Measurements from ENCODE around the gene RINT1. TPM values are rescaled to one million over a fixed set of nuclear protein-coding genes. Genes with fewer than 3 reads are reported as not detected.
"Not testable (repeated sequence)": the region's sequence is repeated elsewhere in the genome, so short reads cannot be mapped to it uniquely, and the experiment has no call there.

Gene RINT1
- 7.0 TPM for total RNA-seq

DNA sequence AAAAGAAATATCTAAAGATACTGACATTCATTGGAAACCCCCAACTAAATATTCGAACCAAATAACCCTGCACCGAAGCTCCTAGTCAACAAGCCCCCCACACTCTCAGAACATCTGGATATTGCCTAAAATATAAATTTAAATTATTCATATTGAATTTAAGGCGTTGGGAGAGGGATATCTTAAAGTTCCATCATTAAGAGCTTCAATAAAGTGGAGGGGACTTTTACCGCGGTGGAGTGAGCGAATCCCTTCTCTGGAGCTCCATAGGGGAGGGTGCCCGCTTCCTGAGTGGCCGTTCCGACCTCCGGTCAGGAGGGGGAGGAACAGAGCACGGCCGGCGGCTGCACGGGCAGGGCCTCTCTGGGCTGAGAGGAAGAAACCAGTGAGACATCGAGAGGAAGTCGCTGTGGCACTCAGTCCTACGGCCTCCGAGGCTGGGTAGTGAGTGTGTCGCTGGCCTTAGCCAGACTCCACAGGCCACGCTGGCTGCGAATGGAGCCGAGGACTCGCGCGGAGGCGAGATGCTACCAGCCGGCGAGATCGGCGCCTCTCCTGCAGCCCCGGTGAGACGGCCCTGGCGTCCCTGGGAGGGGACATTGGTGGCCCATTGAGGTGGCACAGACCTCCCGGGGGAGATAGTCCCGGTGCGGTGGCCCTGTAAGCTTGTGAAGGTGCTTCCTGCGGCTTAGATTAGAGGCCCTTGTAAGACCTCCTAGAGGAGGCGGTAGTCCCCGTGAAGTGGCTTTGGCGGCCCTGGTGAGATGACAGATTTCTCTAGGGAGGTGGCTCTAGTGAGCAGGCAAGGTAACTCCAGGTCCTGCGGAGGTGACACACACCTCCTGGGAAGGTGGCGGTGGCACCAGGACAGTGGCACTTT is at the start of gene RINT1:
RINT1 (plus strand) TSS at position 410 of the 880 bp plus-strand sequence; CDS start at position 525, 115 bp downstream.
- DNase-seq (ENCODE audit: low read depth in 2 of 3, low spot score in 2 of 3) = peak; percentile 74 to 95 (median 93)

DNA sequence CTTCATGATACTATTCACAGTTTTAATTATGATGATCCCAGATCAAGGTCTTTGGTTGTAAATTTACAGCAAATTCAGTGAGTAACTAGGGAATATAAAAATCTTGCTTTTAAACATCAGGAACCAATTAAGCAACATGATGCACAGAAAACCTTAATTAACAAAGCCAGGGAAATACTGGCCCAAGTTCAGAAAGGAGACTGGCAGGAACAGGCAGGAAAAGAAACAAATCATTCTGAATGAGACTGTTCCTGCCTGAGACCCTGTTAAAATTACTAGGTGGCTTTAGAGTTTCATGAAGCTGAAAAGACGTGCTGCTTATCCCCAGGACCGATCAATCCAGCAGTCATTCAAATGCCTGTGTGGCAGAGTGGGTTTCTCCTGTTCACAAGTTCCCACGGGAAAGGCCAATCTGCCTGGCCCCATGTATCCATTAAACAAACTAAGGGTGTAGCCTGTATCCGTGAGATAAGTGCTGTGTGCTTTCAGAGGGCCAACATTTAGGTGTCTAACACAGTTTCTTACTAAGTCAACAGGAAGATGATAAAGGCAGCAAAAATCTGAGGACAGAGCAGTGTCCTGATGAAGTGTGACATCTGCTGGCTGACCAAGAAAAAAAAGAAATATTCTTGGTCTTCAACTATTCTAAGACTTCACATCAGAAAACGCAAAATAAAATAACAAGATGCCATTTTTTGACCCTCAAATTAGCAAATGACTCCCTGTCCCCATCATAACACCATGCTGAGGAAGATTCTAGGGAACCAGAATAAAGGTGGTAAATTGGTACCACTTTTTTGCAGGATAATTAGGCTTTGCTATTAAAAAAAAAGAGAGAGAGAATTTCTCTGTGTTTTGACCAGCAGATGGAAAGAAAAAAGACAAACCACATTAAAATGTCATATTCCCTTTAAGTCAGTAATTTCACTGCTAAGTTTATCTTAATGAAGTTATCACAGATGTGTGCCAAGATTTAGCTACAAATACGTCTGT is 44.1 kb upstream of the RINT1 start:
- DNase-seq (ENCODE audit: low read depth in 2 of 3, low spot score in 2 of 3) = peak in 2 of 3 donors; percentile 3 to 45

DNA sequence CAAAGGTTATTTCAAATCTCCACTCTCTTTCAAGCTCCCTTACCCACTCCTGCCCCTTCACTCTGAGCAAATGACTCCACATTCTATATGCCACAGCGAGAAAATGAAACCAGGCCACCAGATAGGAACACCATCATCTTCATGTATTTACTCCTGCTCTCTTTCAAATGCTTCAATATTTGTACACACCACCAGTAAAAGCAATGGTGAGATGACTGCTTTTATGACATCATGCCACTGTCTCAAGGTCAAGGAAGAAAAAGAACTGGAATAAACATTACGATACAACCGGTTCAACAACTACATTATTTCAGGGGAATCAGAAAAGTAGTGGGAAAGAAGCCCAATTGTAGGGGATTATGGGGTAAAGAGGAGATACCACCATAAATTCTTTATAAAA is 42.6 kb upstream of the RINT1 start:
- no peak for DNase-seq (ENCODE audit: low read depth in 2 of 3, low spot score in 2 of 3)

DNA sequence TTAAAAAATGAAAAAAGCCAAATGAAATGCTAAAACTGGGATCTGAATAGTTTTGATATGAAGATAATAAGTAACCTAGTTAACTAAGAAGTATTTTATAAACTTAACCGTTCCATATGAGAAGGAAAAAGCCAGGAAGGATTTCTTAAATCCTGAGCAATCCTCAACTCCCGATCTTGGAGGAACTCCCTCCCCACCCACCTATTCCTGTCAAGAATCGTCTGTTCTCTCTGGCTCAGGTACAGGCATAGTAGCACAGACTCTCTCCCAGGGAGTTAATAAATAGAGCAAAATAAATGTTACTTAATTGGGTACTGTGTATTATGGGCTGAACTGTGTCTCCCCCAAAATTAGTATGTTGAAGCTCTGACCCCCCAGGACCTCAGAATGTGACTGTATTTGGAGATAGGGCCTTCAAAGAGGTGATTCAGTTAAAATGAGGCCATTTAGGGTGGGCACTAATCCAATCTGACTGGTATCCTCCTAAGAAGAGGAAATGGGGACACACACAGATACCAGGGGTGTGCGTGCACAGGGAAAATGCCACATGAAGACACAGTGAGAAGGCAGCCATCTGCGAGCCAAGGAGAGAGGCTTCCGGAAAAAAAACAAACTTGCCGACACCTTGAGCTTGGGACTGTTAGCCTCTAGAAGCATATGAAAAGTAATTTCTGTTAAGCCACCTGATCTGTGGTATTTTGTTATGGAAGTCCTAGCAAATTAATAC is 38.6 kb upstream of the RINT1 start:
- DNase-seq (ENCODE audit: low read depth in 2 of 3, low spot score in 2 of 3) = no peak

DNA sequence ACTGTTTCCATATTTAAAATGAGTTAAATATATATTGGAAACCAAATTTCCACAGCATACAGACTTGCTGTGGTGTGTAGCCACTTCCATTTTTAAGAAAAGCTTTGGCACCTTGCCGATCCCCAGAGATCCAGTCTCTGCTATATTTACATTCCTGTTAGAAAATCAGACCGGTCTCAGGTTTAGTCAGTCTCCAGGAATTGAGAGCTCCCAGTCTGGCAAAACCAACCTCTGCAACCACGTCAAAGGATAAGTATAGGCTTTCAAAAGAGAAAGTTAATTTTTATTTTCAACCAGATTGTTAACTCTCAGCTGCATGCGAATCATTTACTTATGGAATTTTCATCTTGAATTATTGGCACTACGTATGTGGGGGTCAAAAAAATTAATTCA is 38.1 kb upstream of the RINT1 start:
- DNase-seq (ENCODE audit: low read depth in 2 of 3, low spot score in 2 of 3) = no peak

DNA sequence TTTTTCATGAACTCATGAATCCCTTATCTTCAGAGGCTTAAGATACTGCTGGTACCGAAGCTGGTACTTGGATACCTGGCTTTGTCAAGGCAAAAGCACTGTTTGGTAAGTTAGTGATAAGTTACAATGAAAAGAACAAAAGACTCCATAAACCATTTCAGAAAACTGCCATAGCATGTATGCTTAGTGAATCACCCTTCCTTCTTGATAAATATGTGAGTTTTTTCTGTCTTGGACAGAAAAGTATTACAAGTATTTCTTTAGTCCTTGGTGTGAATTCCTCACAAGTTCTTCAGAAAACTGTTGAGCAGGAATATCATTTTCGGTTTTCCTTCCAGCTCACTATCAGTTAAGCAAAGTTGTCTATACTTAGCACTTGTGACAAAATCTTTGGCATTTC is 35.5 kb upstream of the RINT1 start:
- DNase-seq (ENCODE audit: low read depth in 2 of 3, low spot score in 2 of 3) = no peak

DNA sequence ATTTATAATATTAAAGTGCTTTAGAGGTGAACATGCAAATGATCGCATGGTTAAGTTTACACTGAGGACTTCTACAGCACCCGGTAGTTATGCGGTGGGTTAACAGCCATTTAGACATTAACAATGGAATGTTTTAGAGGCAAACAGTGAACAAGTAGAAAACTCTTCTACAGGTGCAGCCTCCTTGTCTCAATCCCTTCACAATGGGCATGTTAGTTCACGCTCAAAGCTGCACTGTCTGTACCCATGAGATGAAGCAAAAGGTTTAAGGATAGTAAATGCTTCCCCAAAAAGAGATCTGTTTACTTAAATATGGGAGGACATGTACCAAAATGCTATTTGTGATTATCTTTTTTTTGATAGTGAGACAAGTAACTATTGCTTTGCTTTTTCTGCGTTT is 35.0 kb upstream of the RINT1 start:
- no peak for DNase-seq (ENCODE audit: low read depth in 2 of 3, low spot score in 2 of 3)

DNA sequence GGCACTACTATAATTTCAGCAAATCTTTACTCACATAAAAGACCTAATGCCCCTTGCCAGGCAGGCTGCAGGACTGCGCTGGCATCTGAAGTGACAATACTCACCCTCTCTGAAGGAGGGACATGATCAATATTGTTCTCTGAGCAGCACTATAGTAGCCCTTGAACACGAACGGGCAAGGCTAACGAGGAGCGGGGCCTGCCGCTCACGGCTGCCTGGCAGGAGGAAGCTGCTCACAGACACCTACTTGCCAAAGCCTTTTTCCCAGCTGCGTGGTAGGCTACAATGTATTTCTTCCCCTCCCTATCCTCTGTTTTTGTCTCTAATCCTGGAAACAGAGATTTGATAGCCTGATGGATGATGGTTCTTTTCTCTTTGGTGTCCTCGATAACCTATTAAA is 29.8 kb upstream of the RINT1 start:
- no peak for DNase-seq (ENCODE audit: low read depth in 2 of 3, low spot score in 2 of 3)

DNA sequence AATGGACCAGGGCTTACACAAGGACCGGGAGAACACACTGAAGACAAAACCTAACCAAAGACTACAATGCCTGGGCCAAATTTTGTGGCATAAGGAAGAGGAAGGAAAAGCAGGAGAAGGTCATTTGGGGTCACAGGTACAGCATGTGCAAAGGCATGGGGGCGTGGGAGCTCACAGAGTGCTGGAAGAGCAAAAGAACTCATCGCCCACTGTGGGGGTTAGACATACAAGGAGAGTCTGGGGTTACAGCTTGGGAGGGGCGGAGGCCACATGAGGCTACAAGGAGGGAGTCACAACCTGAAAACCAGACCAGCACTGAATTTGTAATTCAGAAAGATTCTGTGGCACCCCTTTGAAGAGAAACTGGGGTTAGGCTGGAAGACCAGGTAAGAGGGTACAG is 19.6 kb upstream of the RINT1 start:
- DNase-seq (ENCODE audit: low read depth in 2 of 3, low spot score in 2 of 3) = no peak

DNA sequence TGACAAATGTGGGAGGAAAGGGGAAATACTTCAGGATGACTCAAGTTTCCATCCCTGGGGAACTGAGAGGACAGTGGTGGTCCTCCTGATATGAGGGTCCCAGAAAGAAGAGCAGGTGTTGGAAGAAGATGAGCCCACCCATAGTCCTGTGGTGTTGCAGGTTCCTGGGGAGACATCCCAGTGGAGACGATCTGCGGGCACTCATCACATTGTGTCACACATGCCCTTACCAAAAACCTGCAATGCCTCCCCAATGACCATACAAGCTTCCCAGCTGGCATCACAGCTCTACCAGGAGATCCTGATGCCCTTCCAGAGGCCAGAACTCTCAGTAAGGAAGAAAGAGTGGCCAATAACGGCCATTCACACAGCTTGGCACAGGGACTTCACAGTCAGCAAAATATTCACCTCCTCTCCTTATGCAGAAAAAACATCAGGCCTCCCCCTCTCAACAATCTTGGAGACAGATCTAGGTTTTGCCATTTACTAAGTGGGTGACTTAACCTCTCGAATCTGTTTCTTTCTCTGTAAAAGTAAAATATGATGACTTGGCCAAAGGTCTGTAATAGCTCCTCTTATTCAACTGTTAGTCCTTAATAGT is 19.0 kb upstream of the RINT1 start:
- DNase-seq (ENCODE audit: low read depth in 2 of 3, low spot score in 2 of 3) = no peak

DNA sequence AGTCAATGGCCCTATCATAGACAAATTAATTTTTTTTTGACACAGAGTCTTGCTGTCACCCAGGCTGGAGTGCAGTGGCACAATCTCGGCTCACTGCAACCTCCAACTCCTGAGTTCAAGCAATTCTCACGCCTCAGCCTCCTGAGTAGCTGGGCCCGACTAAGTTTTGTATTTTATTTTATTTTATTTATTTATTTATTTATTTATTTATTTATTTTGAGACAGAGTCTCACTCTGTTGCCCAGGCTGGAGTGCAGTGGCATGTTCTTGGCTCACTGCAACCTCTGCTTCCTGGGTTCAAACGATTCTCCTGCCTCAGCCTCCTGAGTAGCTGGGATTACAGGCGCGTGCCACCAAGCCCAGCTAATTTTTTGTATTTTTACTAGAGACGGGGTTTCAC is 16.4 kb upstream of the RINT1 start:
- DNase-seq (ENCODE audit: low read depth in 2 of 3, low spot score in 2 of 3) = not testable (repeated sequence)

DNA sequence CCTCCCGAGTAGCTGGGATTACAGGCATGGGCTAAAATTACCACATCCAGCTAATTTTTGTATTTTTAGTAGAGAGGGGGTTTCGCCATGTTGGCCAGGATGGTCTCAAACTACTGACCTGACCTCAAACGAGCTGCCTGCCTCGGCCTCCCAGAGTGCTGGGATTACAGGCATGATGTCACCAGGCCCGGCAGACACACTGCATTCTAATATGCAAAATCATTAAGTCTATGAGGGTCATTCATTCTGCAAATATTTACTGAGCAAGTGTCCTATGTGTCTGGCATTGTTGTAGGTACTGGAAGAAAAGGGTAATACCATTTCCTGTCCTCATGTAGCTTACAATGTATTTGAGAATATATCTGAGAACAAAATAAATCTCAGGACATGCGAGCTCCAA is 12.6 kb upstream of the RINT1 start:
- no peak for DNase-seq (ENCODE audit: low read depth in 2 of 3, low spot score in 2 of 3)

DNA sequence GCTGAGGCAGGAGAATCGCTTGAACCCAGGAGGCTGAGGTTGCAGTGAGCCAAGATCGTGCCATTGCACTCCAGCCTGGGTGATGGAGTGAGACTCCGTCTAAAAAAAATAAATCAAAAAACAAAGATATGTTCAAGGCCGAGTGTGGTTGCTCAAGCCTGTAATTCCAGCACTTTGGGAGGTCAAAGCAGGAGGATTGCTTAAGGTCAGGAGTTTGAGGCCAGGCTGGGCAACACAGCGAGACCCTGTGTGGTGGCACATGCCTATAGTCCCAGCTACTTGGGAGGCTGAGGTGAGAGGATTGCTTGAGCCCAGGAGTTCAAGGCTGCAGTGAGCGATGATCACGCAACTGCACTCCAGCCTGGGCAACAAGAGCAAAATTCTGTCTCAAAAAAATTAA is 11.4 kb upstream of the RINT1 start:
- DNase-seq (ENCODE audit: low read depth in 2 of 3, low spot score in 2 of 3) = not testable (repeated sequence)

DNA sequence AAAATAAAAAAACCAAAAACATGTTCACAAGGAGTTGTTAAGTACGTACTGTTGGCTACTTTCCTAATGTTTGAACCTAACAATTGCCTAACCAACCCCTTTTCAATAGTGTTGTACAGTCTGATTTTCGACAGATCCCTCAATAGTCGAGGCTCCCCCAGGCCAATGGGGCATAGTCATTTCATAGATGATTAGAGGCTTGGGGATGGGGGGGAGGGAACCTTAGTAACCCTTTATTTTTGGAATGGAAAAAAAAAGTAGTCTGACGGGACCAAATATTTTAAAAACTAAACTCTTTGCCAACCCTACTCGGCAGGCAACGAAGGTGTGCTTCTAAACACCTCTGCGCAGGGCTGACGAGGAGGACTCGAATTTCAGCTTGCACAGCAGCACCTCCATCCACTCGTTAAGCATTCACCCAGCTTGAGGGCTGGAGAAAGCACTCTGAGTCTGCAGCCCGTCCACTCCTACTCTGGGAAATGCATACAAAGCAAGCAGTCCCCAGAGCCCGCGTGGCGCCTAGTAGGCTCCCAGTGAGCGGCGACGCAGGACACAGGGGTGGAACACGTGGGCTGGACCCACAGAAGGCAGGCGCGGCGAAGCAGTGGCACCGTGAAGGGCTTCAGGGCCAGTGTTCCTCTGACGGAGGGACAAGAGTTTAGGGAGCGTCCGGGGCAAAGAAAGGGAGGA is 10.8 kb upstream of the RINT1 start:
- peak in 2 of 3 donors; percentile 44 to 64 for DNase-seq (ENCODE audit: low read depth in 2 of 3, low spot score in 2 of 3)

DNA sequence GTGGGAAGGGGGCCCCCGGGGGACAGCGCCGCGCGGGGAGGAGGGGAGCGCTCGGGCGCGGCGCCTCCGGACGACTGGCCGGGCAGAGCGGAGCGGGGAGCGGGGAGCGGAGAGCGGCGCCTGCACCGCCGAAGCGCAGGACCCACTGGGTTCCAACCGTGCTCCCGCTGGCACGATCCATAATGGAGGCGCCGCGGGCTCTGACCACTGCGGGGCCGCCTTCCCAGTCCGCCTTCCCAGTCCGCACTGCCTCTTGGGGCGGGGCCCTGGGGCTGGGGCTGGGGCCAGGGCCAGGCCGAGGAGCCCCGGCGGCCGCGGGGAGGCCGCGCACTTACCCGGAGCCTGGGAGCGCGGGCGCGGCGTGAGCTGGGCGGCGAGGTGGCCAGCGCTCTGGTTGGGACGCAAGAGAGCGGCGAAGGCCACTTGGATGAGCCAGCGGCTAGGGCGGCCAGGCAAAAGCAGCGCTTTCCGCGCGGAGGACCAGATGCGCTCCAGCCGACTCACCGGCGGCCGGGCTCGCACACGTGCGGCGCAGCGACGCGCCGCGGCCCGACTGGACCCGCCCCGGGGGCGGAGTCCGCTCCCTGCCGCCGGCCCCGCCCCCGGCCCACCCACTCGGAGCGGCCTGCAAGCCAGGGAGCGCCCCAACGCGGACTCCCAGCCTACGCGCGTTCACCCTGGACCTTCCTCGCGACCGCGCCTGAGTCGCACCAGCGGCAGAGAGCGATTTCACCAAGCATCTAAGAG is 10.1 kb upstream of the RINT1 start, which contains the start of gene PUS7:
PUS7 (minus strand) TSS at position 555 of the 747 bp plus-strand sequence. CDS start 13,759 bp downstream, outside the sequence.
- peak; percentile 71 to 87 (median 86) for DNase-seq (ENCODE audit: low read depth in 2 of 3, low spot score in 2 of 3)

DNA sequence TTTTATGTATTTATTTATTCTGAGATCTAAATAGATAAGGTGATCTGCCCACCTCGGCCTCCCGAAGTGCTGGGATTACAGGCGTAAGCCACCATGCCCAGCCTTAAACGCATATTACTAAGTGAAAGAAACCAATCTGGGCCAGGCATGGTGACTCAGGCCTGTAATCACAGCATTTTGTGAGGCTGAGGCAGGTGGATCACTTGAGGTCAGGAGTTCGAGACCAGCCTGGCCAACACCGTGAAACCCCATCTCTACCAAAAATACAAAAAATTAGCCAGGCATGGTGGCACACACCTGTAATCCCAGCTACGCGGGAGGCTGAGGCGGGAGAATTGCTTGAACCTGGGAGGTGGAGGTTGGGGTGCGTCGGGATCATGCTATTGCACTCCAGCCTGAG is 7.6 kb upstream of the RINT1 start:
- not testable (repeated sequence) for DNase-seq (ENCODE audit: low read depth in 2 of 3, low spot score in 2 of 3)

DNA sequence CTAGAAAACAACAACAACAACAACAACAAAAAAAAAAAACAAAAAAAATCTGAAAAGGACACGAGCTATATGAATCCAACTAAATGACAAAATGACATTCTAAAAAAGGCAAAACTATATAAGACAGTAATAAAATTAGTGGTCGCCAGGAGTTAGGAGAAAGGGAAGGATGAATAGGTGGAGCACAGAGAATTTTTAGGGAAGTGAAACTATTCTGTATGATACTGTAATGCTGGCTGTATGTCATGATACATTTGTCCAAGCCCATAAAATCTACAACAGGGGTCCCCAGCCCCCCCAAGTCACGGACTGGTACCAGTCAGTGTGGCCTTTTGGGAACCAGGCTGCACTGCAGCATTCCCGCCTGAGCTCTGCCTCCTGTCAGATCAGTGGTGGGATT is 7.2 kb upstream of the RINT1 start:
- DNase-seq (ENCODE audit: low read depth in 2 of 3, low spot score in 2 of 3) = no peak

DNA sequence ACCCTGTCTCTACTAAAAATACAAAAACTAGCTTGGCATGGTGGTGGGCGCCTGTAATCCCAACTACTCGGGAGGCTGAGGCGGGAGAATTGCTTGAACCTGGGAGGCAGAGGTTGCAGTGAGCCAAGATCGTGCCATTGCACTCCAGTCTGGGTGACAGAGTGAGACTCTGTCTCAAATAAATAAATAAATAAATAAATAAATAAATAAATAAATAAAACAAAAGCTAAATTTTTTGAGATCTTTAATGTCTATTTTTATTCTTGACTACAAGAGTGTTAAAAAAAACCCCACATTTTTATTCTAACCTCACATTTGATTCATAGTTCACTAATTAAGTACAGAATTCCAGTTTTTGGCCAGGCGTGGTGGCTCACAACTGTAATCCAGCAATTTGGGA is 4.3 kb upstream of the RINT1 start:
- not testable (repeated sequence) for DNase-seq (ENCODE audit: low read depth in 2 of 3, low spot score in 2 of 3)

DNA sequence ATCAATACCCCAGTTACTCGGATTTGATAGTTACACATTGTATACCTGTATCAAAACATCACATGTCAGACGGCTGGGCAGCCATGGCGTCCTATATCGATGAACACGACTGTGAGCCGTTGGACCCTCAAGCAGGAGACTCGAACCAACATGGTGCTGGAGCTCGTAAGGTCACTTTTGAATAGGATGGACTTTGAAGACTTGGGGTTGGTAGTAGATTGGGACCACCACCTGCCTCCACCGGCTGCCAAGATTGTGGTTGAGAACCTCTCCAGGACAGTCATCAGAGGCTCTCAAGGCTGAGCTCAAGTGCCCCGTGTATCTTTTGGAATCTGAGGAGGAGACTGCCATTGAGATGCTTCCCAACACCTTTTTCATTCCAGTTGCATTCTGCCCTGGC is 1.9 kb upstream of the RINT1 start:
- DNase-seq (ENCODE audit: low read depth in 2 of 3, low spot score in 2 of 3) = no peak

Data from hematopoietic multipotent progenitor cell (in vitro differentiated cells).